Tibial nerve (tissue), 4 donors: ENCODE measurements around the gene SUN2. TPM values are rescaled to one million over a fixed set of nuclear protein-coding genes. Genes with fewer than 3 reads are reported as not detected.

Experiments used
- DNase-seq, 2 donors: peaks; one replicate each; pipeline ENCODE4 v3.0.0-alpha.2; 2019; ENCODE audit warnings: low spot score in 2 of 2
- H3K27ac ChIP-seq, 4 donors: fragments of 200-600 bp; sonication (generic) in 3 of 4; one replicate each; pipeline ENCODE4 v1.5.1; 2017 to 2019; ENCODE audit warnings: mild to moderate bottlenecking in 1 of 4
- H3K27me3 ChIP-seq, 2 donors: fragments of 200-600 bp; sonication (generic) in 1 of 2; one replicate each; pipeline versions ENCODE4 v1.5.1 to v1.6.0; 2017 to 2019
- H3K36me3 ChIP-seq, 3 donors: fragments of 200-600 bp; sonication (generic); one replicate each; pipeline ENCODE4 v1.5.1; 2018 to 2019
- H3K4me1 ChIP-seq, 4 donors: fragments of 200-600 bp; sonication (generic) in 3 of 4; one replicate each; pipeline ENCODE4 v1.5.1; 2017 to 2019
- H3K4me3 ChIP-seq, 4 donors: fragments of 200-600 bp; sonication (generic) in 3 of 4; one replicate each; pipeline ENCODE4 v1.5.1; 2017 to 2019; ENCODE audit warnings: mild to moderate bottlenecking in 1 of 4, moderate library complexity in 1 of 4
- H3K9me3 ChIP-seq, 4 donors: fragments of 200-600 bp; sonication (generic) in 3 of 4; one replicate each; pipeline ENCODE4 v1.5.1; 2017 to 2019
- CTCF ChIP-seq, 5 experiments: fragments of 200-600 bp in 3 of 5; fragments of 450-650 bp in 2 of 5; sonication (generic) in 3 of 5; IDR thresholded peaks; one replicate each; pipeline ENCODE4 v1.5.1; 2016 to 2019; ENCODE audit warnings: antibody characterized with exemption in 5 of 5, mild to moderate bottlenecking in 3 of 5, moderate library complexity in 2 of 5
- EP300 ChIP-seq, 2 donors: sonication (generic); formaldehyde crosslinking; IDR thresholded peaks; one replicate each; pipeline ENCODE4 v1.6.1; 2017; ENCODE audit warnings: antibody characterized with exemption in 2 of 2, mild to moderate bottlenecking in 1 of 2
- POLR2A ChIP-seq, 2 donors: fragments of 450-650 bp; IDR thresholded peaks; one replicate each; pipeline ENCODE4 v1.6.1; 2017; ENCODE audit warnings: antibody characterized with exemption in 2 of 2, mild to moderate bottlenecking in 2 of 2, moderate library complexity in 2 of 2
- WGBS, 2 donors: methylation state at CpG; one replicate each; pipeline ENCODE4 v1.1.5; 2018; 5-methylcytosine and 5-hydroxymethylcytosine counted together
- total RNA-seq, 4 donors: library from RNA; depleted of rRNA; stranded (reverse); fragments of >200 nt; gene quantifications; one replicate each; pipeline ENCODE4 v1.1.0, GENCODE V29; 2016

The SUN2 gene
- total RNA-seq, 4 donors from 2014 or later: 640 to 1,234 (median 846) TPM

- Histone ChIP-seq H3K36me3 (peaks cover 11 to 91% (median 39%) of the 10 kb centered on the region in 3 donors), H3K9me3 (no peaks in the 10 kb centered on the region), H3K27me3 (no peaks in the 10 kb centered on the region), H3K4me1 (peaks cover 0 to 46% (median 15%) of the 10 kb centered on the region in 4 donors), H3K27ac (peak overlapping the region; percentile 9 to 77 (median 44)), H3K4me3 (no peak overlapping the region)
- TF ChIP-seq CTCF (IDR thresholded peaks at IDR 0.05) (peak; percentile 64 to 80 (median 69)), EP300 (IDR thresholded peaks at IDR 0.05) (no peak)
- 32 to 33% methylated on average over 4 of the region's 4 CpGs for WGBS, 2 donors
- DNase-seq: peak in 1 of 2 donors; percentile 55
Measured at GRCh38 chr22:38733329-38733723, 22.5 kb downstream of the SUN2 start.

- DNase-seq: no peak
- Histone ChIP-seq H3K36me3 (peaks cover 19 to 91% (median 37%) of the 10 kb centered on the region in 3 donors), H3K4me3 (no peak overlapping the region), H3K9me3 (no peaks in the 10 kb centered on the region), H3K27ac (peak overlapping the region in 2 of 4 donors; percentile 57 to 77), H3K27me3 (no peaks in the 10 kb centered on the region), H3K4me1 (peaks cover 0 to 47% (median 15%) of the 10 kb centered on the region in 4 donors)
- TF ChIP-seq POLR2A (IDR thresholded peaks at IDR 0.05): no peak
- no peak for TF ChIP-seq CTCF (IDR thresholded peaks at IDR 0.05)
- no peak for TF ChIP-seq EP300 (IDR thresholded peaks at IDR 0.05)
- WGBS, 2 donors: 67 to 74% methylated on average over 13 of the region's 13 CpGs
Measured at GRCh38 chr22:38732251-38732815, 23.5 kb downstream of the SUN2 start.

- H3K36me3 ChIP-seq: peaks cover 20 to 91% (median 38%) of the 10 kb centered on the region in 3 donors
- TF ChIP-seq POLR2A (IDR thresholded peaks at IDR 0.05) (no peak), EP300 (IDR thresholded peaks at IDR 0.05) (no peak), CTCF (IDR thresholded peaks at IDR 0.05) (no peak)
- H3K4me3 ChIP-seq: no peak overlapping the region
- 74 to 80% methylated on average over 6 of the region's 6 CpGs for WGBS, 2 donors
- peak overlapping the region in 2 of 4 donors; percentile 6 to 57 for H3K27ac ChIP-seq
- H3K4me1 ChIP-seq: peaks cover 0 to 47% (median 15%) of the 10 kb centered on the region in 4 donors
- H3K27me3 ChIP-seq: no peaks in the 10 kb centered on the region
- no peak for DNase-seq
- no peaks in the 10 kb centered on the region for H3K9me3 ChIP-seq
Measured at GRCh38 chr22:38731703-38732161, 24.1 kb downstream of the SUN2 start.

GRCh38 chr22:38730411-38730871, 25.4 kb downstream of the SUN2 start:
- Histone ChIP-seq H3K27me3 (no peaks in the 10 kb centered on the region), H3K4me3 (no peak overlapping the region), H3K27ac (no peak overlapping the region), H3K4me1 (peaks cover 0 to 42% (median 15%) of the 10 kb centered on the region in 4 donors), H3K36me3 (peaks cover 21 to 91% (median 36%) of the 10 kb centered on the region in 3 donors), H3K9me3 (no peaks in the 10 kb centered on the region)
- TF ChIP-seq CTCF (IDR thresholded peaks at IDR 0.05) (no peak), POLR2A (IDR thresholded peaks at IDR 0.05) (no peak)
- DNase-seq: no peak
- 86 to 89% methylated on average over 8 to 13 of the region's 13 CpGs for WGBS, 2 donors

- Histone ChIP-seq H3K4me1 (peaks cover 0 to 37% (median 15%) of the 10 kb centered on the region in 4 donors), H3K36me3 (peaks cover 21 to 91% (median 41%) of the 10 kb centered on the region in 3 donors), H3K27me3 (no peaks in the 10 kb centered on the region), H3K4me3 (no peak overlapping the region), H3K27ac (no peak overlapping the region), H3K9me3 (no peaks in the 10 kb centered on the region)
- DNase-seq: no peak
- TF ChIP-seq CTCF (IDR thresholded peaks at IDR 0.05) (no peak), POLR2A (IDR thresholded peaks at IDR 0.05) (no peak), EP300 (IDR thresholded peaks at IDR 0.05) (no peak)
- WGBS, 2 donors: 87 to 89% methylated on average over 6 of the region's 6 CpGs
Measured at GRCh38 chr22:38729946-38730345, 25.9 kb downstream of the SUN2 start.
